AG10803 (cell line): ENCODE measurements around the gene ZMPSTE24.

Experiments
- DNase-seq: peaks from one replicate; pipeline ENCODE4 v3.0.0; 2010; ENCODE audit warnings: low read depth
- H3K4me3 ChIP-seq: 2 replicates; pipeline ENCODE4 v1.5.1; 2011; ENCODE audit warnings: mild to moderate bottlenecking, low read length, control low read depth
- TF ChIP-seq, protein P1 (sequence below): conservative IDR thresholded peaks from 2 replicates; pipeline ENCODE4 v1.5.1; 2011; ENCODE audit warnings: mild to moderate bottlenecking, low read length, control low read depth, inconsistent platforms

ZMPSTE24 gene

DNA sequence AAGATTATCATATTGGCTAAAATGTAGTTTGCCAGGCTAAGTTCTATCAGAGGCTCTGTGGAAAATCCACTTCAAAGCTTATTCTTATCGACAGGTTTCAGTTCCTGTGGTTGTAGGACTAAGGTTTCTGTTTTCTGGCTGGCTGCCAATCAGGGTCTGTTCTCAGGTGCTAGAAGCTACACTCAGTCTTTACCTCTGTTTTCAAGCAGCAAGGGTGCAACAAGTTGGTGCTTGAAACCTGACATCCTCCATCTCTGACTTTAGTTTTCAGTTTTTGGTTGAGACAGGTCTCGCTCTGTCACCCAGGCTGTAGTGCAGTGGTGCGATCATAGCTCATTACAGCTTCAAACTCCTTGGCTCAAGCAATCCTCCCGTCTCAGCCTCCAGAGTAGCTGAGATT is 25.6 kb upstream of the ZMPSTE24 start:
- DNase-seq: no peak
- H3K4me3 ChIP-seq: no peak overlapping the region
- TF ChIP-seq, protein P1, sequence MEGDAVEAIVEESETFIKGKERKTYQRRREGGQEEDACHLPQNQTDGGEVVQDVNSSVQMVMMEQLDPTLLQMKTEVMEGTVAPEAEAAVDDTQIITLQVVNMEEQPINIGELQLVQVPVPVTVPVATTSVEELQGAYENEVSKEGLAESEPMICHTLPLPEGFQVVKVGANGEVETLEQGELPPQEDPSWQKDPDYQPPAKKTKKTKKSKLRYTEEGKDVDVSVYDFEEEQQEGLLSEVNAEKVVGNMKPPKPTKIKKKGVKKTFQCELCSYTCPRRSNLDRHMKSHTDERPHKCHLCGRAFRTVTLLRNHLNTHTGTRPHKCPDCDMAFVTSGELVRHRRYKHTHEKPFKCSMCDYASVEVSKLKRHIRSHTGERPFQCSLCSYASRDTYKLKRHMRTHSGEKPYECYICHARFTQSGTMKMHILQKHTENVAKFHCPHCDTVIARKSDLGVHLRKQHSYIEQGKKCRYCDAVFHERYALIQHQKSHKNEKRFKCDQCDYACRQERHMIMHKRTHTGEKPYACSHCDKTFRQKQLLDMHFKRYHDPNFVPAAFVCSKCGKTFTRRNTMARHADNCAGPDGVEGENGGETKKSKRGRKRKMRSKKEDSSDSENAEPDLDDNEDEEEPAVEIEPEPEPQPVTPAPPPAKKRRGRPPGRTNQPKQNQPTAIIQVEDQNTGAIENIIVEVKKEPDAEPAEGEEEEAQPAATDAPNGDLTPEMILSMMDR: no peak

DNA sequence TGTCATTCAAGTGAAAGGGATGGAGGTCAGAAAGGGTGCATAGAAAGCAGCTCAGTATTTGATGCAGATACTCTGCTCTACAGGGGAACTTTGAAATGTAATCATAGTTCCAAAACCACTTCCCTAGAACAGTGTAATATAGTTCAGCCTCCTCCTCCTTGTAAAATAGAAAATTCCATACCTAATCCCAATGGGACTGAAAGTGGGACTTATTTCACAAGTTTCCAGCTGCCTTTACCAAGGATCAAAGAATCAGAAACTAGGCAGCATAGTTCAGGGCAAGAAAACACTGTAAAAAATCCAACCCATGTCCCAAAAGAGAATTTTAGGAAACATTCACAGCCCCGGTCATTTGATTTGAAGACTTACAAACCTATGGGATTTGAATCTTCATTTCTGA is 18.4 kb upstream of the ZMPSTE24 start:
- peak; percentile 32 for DNase-seq
- TF ChIP-seq, protein P1: no peak
- H3K4me3 ChIP-seq: no peak overlapping the region

DNA sequence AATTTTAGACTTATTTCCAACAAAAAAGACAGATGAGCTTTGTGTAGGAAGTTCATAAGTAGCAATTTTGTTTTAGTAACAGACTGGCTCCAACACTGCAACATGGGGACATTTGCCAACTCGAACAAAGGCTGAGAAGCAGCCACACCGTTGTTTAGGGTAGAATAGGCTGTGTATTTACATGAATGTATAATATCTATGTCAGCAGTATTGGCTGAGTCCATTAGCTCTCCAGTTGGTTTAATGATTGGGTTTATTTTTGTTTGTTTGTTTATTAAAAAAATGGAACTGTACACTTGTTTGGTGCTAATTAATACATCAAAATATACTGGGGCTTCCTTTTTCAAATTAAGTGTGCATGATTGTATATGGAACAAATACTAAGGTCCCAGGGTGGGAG is 17.6 kb upstream of the ZMPSTE24 start:
- TF ChIP-seq, protein P1: no peak
- no peak for DNase-seq
- no peak overlapping the region for H3K4me3 ChIP-seq

DNA sequence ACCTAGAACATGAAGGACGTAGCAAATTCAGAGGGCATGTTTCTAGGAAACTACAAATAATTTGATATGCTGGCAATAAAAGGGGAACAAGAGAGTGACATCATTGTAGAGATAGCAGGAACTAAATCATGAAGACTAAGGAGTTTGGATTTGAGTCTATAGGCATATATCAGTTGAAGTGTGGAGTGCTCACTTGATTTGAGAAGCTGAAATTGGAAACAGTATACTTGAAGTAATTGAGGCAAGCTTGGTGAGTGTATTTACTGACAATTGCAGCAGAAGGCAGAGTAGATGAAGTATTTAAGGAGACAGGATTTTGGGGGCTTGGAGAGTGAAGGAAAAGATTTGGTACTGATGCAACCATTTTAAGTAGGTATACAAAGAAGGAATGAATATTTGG is 16.7 kb upstream of the ZMPSTE24 start:
- TF ChIP-seq, protein P1: no peak
- DNase-seq: peak; percentile 19
- no peak overlapping the region for H3K4me3 ChIP-seq

DNA sequence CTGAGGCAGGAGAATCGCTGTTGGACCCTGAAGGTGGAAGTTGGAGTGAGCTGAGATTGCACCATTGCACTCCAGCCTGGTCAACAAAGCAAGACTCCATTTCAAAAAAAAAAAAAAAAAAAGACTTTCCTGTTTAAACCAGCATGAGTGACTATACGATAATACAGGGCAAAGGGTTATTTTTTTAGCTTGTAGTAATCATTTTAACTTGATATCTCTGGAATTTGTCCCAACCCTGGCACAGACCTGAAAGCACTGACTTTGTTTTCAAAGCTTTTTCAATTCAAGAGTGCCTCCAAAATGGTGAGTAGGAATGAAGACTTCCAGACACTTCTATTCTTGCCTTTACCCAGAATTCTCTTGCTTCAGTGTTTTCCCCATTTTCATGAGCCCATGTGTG is 14.7 kb upstream of the ZMPSTE24 start:
- TF ChIP-seq, protein P1: no peak
- DNase-seq: no peak

DNA sequence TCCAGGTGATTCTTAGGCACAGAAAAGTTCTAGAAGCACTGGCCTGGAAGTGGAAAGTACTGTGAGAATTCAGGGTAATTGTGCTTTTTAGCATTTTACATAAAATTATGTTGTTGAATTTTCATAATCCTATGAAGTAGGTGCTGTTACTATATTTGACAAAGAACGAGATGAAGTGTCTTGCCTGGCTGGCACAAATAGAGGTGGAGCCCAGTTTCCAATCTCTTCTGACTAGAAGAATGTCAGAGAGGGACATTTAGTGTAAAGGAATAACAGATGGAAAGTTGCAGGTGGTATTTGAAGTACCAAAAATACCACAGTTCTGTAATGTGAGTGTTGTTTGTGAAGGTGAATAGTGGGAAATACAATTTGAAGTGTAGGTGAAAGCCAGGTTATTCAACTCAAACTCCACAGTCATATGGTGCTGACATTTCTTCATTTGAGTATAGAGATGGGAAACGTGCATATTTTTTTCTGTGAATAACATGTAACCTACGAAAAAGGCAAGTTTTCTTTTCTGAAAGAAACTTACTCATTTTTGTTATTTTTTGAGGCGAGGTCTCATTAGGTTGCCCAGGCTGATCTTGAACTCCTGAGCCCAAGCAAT is 13.8 kb upstream of the ZMPSTE24 start:
- no peak for DNase-seq
- TF ChIP-seq, protein P1: no peak
- H3K4me3 ChIP-seq: no peak overlapping the region

More for the DNA sequence above, 14.7 kb upstream of the ZMPSTE24 start:
- H3K4me3 ChIP-seq: no peak overlapping the region

DNA sequence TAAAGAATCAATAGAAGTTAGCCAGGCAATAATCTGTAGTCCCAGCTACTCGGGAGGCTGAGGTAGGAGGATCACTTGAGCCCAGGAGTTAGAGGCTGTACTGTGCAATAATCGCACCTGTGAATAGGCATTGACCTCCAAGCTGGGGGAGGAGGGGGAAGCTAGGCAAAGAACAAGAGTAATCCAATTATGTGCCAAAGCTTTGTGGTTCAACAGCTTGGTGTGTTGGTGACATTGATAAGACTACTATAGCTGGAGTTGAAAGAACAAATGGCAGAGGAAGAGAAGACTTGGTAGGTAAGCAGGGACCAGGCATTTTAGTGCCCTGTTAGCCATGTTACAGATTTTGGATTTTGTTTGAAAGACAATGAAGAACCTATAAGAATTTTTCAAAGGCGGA is 12.3 kb upstream of the ZMPSTE24 start:
- TF ChIP-seq, protein P1: no peak
- no peak for DNase-seq
- H3K4me3 ChIP-seq: no peak overlapping the region
